Upper lobe of right lung (tissue), 1 donor: ENCODE measurements around the gene KRTAP5-1. TPM values are rescaled to one million over a fixed set of nuclear protein-coding genes. Genes with fewer than 3 reads are reported as not detected.
A peak's percentile ranks its signal among the peaks of the same experiment; 100 is the strongest.

Source experiments
- ATAC-seq: fragments of 200-7000 bp; cut with Tn5 transposase; one replicate; pipeline ENCODE4 v1.9.1; 2020; ENCODE audit warnings: mild to moderate bottlenecking, moderate library complexity
- DNase-seq: peaks from one replicate; pipeline ENCODE4 v3.0.0-alpha.2; 2020
- H3K27ac ChIP-seq: fragments of 200-600 bp; one replicate; pipeline ENCODE4 v1.8.0; 2022
- H3K27me3 ChIP-seq: fragments of 200-600 bp; one replicate; pipeline ENCODE4 v1.8.0; 2022; ENCODE audit warnings: mild to moderate bottlenecking
- H3K36me3 ChIP-seq: fragments of 200-600 bp; one replicate; pipeline ENCODE4 v1.8.0; 2022
- H3K4me1 ChIP-seq: fragments of 200-600 bp; one replicate; pipeline ENCODE4 v1.8.0; 2022
- H3K4me3 ChIP-seq: fragments of 200-600 bp; one replicate; pipeline ENCODE4 v1.8.0; 2022; ENCODE audit warnings: mild to moderate bottlenecking
- H3K9me3 ChIP-seq: fragments of 200-600 bp; one replicate; pipeline ENCODE4 v1.8.0; 2022
- intact Hi-C: fragments of 100-400 bp; cut with DNase I; formaldehyde crosslinking; loops from one replicate; pipeline ENCODE4 v1.11.0; 2022
- total RNA-seq: library from RNA; stranded (reverse); fragmentation: NEBNext Ultra II Directional; extraction: Animal tissue kit (Norgen Biotek cat#: 25700); gene quantifications from one replicate; pipeline ENCODE4 v1.2.1, GENCODE V29; 2021
- TF ChIP-seq, protein P1 (sequence below): fragments of 200-600 bp; IDR thresholded peaks from one replicate; pipeline ENCODE4 v1.8.0; 2022; ENCODE audit warnings: antibody characterized with exemption
- donor health status: DM: no; HTN: yes; CAD: no; lungs with severe emphysema.

The KRTAP5-1 gene
- total RNA-seq, 1 donor from 2014 or later, result not detected

DNA sequence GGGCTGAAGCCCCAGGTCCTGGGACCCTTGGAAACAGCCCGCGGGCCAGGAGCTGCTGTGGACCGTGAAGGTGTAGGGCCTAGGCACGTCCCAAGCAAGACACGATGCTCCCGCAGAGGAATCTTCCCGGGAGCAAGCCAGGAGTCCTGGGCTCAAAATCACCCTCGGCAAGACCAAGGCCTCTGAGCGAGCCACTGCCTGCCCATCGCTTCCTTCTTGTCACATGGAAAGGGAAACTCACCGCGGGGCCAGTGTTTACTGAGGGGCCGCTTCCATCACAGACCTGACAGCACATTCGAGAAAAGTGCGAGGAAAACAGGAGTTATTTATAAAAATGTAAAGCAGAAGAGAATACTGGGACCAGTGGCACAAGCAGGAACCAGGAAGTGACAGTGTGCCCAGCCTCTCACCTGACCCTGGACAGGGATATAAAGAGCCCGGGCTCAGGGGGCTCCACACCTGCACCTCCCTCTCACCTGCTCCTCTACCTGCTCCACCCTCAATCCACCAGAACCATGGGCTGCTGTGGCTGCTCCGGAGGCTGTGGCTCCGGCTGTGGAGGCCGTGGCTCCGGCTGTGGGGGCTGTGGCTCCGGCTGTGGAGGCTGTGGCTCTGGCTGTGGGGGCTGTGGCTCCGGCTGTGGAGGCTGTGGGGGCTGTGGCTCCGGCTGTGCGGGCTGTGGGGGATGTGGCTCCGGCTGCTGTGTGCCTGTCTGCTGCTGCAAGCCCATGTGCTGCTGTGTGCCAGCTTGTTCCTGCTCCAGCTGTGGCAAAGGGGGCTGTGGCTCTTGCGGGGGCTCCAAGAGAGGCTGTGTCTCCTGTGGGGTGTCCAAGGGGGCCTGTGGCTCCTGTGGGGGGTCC, 44.5 kb upstream of the KRTAP5-1 start, which contains the start of gene KRTAP5-5:
TSS of gene KRTAP5-5 (plus strand) at position 450 of the 860 bp plus-strand sequence. CDS start at position 516, 66 bp downstream.
- Histone ChIP-seq H3K36me3 (no peaks in the 10 kb centered on the region), H3K4me1 (no peaks in the 10 kb centered on the region), H3K27me3 (peaks cover 24% of the 10 kb centered on the region), H3K27ac (no peak within 1 kb of the TSS), H3K4me3 (no peak within 1 kb of the TSS), H3K9me3 (no peaks in the 10 kb centered on the region)
- no peak for DNase-seq
- TF ChIP-seq, protein P1, sequence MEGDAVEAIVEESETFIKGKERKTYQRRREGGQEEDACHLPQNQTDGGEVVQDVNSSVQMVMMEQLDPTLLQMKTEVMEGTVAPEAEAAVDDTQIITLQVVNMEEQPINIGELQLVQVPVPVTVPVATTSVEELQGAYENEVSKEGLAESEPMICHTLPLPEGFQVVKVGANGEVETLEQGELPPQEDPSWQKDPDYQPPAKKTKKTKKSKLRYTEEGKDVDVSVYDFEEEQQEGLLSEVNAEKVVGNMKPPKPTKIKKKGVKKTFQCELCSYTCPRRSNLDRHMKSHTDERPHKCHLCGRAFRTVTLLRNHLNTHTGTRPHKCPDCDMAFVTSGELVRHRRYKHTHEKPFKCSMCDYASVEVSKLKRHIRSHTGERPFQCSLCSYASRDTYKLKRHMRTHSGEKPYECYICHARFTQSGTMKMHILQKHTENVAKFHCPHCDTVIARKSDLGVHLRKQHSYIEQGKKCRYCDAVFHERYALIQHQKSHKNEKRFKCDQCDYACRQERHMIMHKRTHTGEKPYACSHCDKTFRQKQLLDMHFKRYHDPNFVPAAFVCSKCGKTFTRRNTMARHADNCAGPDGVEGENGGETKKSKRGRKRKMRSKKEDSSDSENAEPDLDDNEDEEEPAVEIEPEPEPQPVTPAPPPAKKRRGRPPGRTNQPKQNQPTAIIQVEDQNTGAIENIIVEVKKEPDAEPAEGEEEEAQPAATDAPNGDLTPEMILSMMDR, result no peak
- intact Hi-C loops, result no loop called here
- no peak for ATAC-seq

DNA sequence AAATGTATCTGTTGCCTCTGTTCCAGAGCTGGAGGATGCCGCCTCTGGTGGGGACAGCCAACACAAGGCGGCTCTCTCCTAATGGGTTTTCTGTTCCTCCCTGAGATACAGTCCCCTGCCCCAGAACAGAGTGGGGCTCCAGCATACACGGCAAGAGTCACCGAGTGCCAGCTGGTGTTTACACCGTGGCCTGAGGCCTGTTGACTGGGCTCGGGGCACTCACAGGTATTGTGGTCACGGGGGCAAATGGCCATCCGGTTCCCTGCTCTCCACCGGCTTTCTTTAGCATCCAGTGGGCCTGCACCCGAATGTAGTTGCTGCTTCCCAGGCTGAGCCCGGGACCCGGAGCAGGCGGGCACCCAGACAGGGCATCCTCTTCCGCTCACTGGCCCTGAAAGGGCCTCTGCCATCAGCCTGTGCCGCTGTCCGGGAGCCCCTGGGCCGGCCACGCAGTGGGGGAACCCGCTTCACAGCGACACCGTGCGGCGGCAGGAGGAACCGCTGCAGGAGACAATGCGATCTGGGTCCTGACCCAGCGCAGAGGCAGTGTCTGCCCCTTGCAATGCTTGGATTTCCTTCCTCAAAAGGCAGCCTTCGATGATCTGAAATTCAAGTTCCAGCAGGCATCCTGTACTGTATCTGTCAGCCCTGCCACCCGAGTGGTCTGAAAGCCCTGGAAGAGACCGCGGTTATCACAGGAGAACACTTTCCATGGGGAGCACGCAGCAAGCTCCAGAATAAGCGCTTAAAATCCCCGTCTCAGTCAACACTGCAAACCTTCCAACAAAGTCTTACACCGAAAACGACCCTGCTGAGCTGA, 43.6 kb upstream of the KRTAP5-1 start:
- Histone ChIP-seq H3K36me3 (no peaks in the 10 kb centered on the region), H3K27me3 (peaks cover 24% of the 10 kb centered on the region), H3K27ac (no peak overlapping the region), H3K4me3 (no peak overlapping the region), H3K9me3 (no peaks in the 10 kb centered on the region), H3K4me1 (no peaks in the 10 kb centered on the region)
- intact Hi-C loops, result no loop called here
- TF ChIP-seq, protein P1, result peak; percentile 91
- DNase-seq (peak; percentile 81), ATAC-seq (peak; percentile 91)

DNA sequence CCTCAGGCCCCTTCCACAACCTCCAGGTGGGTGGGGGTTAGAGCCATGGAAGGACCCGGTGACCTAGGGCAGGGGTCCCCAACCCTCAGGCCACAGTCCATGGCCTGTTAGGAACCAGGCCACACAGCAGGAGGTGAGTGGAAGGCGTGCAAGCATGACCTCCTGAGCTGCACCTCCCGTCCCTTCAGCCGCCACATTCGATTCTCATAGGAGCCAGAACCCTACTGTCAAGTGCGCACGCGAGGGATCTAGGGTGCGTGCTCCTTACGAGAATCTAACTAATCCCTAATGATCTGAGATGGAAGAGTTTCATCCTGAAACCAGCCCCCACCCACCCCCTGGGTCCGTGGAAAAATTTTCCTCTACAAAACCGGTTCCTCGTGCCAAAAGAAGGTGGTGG, 40.5 kb upstream of the KRTAP5-1 start:
- TF ChIP-seq, protein P1, result no peak
- DNase-seq (no peak), ATAC-seq (no peak)
- Histone ChIP-seq H3K4me1 (no peaks in the 10 kb centered on the region), H3K36me3 (no peaks in the 10 kb centered on the region), H3K9me3 (no peaks in the 10 kb centered on the region), H3K27me3 (peaks cover 6% of the 10 kb centered on the region), H3K27ac (no peak overlapping the region), H3K4me3 (no peak overlapping the region)
- intact Hi-C loops, result no loop called here

DNA sequence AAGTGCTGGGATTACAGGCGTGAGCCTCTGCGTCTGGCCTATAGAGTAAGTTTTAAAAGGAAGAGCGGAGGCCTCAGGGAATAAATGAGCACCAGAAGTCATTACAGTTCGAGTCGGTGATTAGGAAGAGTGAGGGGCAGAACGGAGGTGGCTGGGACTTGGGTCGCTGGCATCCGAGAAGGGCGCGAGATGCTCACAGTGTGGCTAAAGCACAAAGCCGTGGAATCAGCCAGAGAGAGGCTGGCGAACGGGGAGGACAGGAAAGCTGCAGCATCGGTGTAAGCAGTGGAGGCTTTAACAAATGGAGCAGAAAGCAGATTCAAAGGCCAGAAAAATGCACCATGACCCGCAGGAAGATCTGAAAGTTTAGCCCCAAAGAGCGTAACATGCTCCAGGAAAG, 39.5 kb upstream of the KRTAP5-1 start:
- H3K36me3 ChIP-seq, result no peaks in the 10 kb centered on the region
- TF ChIP-seq, protein P1, result no peak
- H3K27me3 ChIP-seq, result peaks cover 4% of the 10 kb centered on the region
- no peak overlapping the region for H3K4me3 ChIP-seq
- no peak for DNase-seq
- no peaks in the 10 kb centered on the region for H3K9me3 ChIP-seq
- no peak overlapping the region for H3K27ac ChIP-seq
- H3K4me1 ChIP-seq, result no peaks in the 10 kb centered on the region
- no peak for ATAC-seq
- intact Hi-C loops, result no loop called here

DNA sequence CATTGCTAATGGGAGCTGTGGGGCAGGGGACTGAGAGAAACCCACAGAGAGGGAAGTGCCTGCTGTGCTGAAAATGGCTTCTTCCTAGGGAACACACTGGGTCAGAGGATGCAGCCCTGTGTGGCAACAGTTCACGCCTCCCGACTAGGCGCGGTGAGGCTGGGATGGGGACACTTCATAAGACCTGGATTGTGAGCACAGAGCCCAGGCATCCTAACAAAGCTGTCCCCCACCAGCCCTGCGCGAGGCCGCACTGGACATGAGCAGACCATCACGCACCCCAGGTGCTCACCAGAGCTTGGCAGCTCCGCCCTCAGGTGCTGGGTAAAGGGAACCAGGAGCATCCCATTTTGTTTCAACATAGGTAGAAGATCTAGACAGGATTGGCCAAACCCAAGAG, 38.6 kb upstream of the KRTAP5-1 start:
- peak; percentile 21 for ATAC-seq
- Histone ChIP-seq H3K27me3 (peaks cover 5% of the 10 kb centered on the region), H3K4me1 (no peaks in the 10 kb centered on the region), H3K9me3 (no peaks in the 10 kb centered on the region), H3K4me3 (no peak overlapping the region), H3K27ac (no peak overlapping the region), H3K36me3 (no peaks in the 10 kb centered on the region)
- DNase-seq, result no peak
- intact Hi-C loops, result no loop called here
- TF ChIP-seq, protein P1, result no peak
